NCI-H1092 treated with DMSO at 0.1 percent for 48 hours (cell line): ENCODE measurements around the gene RMND5A.
"Not testable (repeated sequence)": the region's sequence is repeated elsewhere in the genome, so short reads cannot be mapped to it uniquely, and the experiment has no call there.

Experiments
- DNase-seq: peaks from one replicate; lab custom pipeline; 2025; lab: John Stamatoyannopoulos, UW

RMND5A gene

GRCh38 chr2:86714579-86715173 lies 5.4 kb upstream of the RMND5A start:
- DNase-seq, result not testable (repeated sequence)

- not testable (repeated sequence) for DNase-seq
Measured at GRCh38 chr2:86719263-86719636, 841 bp upstream of the RMND5A start.

GRCh38 chr2:86720540-86721320 lies 639 bp downstream of the RMND5A start:
- DNase-seq, result not testable (repeated sequence)

GRCh38 chr2:86725706-86726105 lies 5.6 kb downstream of the RMND5A start:
- DNase-seq, result not testable (repeated sequence)

- DNase-seq, result not testable (repeated sequence)
Measured at GRCh38 chr2:86732040-86732525, 12.0 kb downstream of the RMND5A start.

- not testable (repeated sequence) for DNase-seq
Measured at GRCh38 chr2:86732837-86733236, 12.7 kb downstream of the RMND5A start.

- DNase-seq, result not testable (repeated sequence)
Measured at GRCh38 chr2:86733528-86733927, 13.4 kb downstream of the RMND5A start.

- DNase-seq, result not testable (repeated sequence)
Measured at GRCh38 chr2:86734896-86735295, 14.8 kb downstream of the RMND5A start.

GRCh38 chr2:86739485-86739884 lies 19.4 kb downstream of the RMND5A start:
- not testable (repeated sequence) for DNase-seq

GRCh38 chr2:86739889-86740288 lies 19.8 kb downstream of the RMND5A start:
- not testable (repeated sequence) for DNase-seq

GRCh38 chr2:86741889-86742498 lies 21.9 kb downstream of the RMND5A start:
- DNase-seq, result not testable (repeated sequence)

GRCh38 chr2:86744152-86744551 lies 24.1 kb downstream of the RMND5A start:
- no peak for DNase-seq

GRCh38 chr2:86746939-86747338 lies 26.8 kb downstream of the RMND5A start:
- DNase-seq, result no peak

GRCh38 chr2:86747711-86748639 lies 27.9 kb downstream of the RMND5A start:
- no peak for DNase-seq

- no peak for DNase-seq
Measured at GRCh38 chr2:86750240-86750839, 30.2 kb downstream of the RMND5A start.

GRCh38 chr2:86751778-86752177 lies 31.7 kb downstream of the RMND5A start:
- no peak for DNase-seq

- no peak for DNase-seq
Measured at GRCh38 chr2:86752934-86753333, 32.8 kb downstream of the RMND5A start.

- DNase-seq, result no peak
Measured at GRCh38 chr2:86753606-86754005, 33.5 kb downstream of the RMND5A start.

GRCh38 chr2:86758405-86758804 lies 38.3 kb downstream of the RMND5A start:
- DNase-seq, result no peak

- no peak for DNase-seq
Measured at GRCh38 chr2:86760371-86760770, 40.3 kb downstream of the RMND5A start.

- no peak for DNase-seq
Measured at GRCh38 chr2:86764661-86765309, 44.7 kb downstream of the RMND5A start.
